Spleen (tissue), 11 donors: ENCODE measurements around the gene TNNT1. TPM values are rescaled to one million over a fixed set of nuclear protein-coding genes. Genes with fewer than 3 reads are reported as not detected.

ENCODE experiments used
- DNase-seq: peaks from one replicate; pipeline ENCODE4 v3.0.0-alpha.2; 2020
- H3K27ac ChIP-seq, 8 donors: fragments of 200-600 bp; sonication (generic) in 7 of 8; 1 replicate in 4 of 8; 2 replicates in 4 of 8; pipeline versions ENCODE4 v1.5.0 to v1.8.0; 2016 to 2021; ENCODE audit warnings: inconsistent platforms in 4 of 8, mild to moderate bottlenecking in 4 of 8, moderate library complexity in 1 of 8
- H3K27me3 ChIP-seq, 7 donors: fragments of 200-600 bp; sonication (generic) in 6 of 7; replicated peaks in 1 of 7; 1 replicate in 4 of 7; 2 replicates in 3 of 7; pipeline versions ENCODE4 v1.5.0 to v1.8.0; 2016 to 2021; ENCODE audit warnings: inconsistent platforms in 3 of 7, mild to moderate bottlenecking in 1 of 7
- H3K36me3 ChIP-seq, 6 donors: fragments of 200-600 bp; sonication (generic) in 5 of 6; 1 replicate in 4 of 6; 2 replicates in 2 of 6; pipeline versions ENCODE4 v1.5.0 to v1.8.0; 2016 to 2021; ENCODE audit warnings: inconsistent platforms in 2 of 6
- H3K4me1 ChIP-seq, 6 donors: fragments of 200-600 bp; sonication (generic) in 5 of 6; 1 replicate in 3 of 6; 2 replicates in 3 of 6; pipeline versions ENCODE4 v1.5.0 to v1.8.0; 2016 to 2021; ENCODE audit warnings: inconsistent platforms in 3 of 6
- H3K4me3 ChIP-seq, 8 donors: fragments of 200-600 bp; sonication (generic) in 7 of 8; 1 replicate in 4 of 8; 2 replicates in 4 of 8; pipeline versions ENCODE4 v1.5.0 to v1.8.0; 2016 to 2021; ENCODE audit warnings: inconsistent platforms in 4 of 8, mild to moderate bottlenecking in 4 of 8, moderate library complexity in 2 of 8
- H3K9me3 ChIP-seq, 8 donors: fragments of 200-600 bp; sonication (generic) in 7 of 8; 1 replicate in 4 of 8; 2 replicates in 4 of 8; pipeline versions ENCODE4 v1.5.0 to v1.8.0; 2016 to 2021; ENCODE audit warnings: inconsistent platforms in 4 of 8
- CTCF ChIP-seq, 11 experiments: fragments of 200-600 bp in 7 of 11; fragments of 450-650 bp in 4 of 11; sonication (generic) in 4 of 11; IDR thresholded peaks in 8 of 11; conservative IDR thresholded peaks in 3 of 11; 1 replicate in 7 of 11; 2 replicates in 4 of 11; pipeline versions ENCODE4 v1.4.0 to v1.8.0; 2016 to 2021; ENCODE audit warnings: antibody characterized with exemption in 11 of 11, inconsistent platforms in 4 of 11, mild to moderate bottlenecking in 1 of 11
- POLR2A ChIP-seq, 3 donors: fragments of 450-650 bp; IDR thresholded peaks; one replicate each; pipeline ENCODE4 v1.5.1; 2017; ENCODE audit warnings: antibody characterized with exemption in 3 of 3, mild to moderate bottlenecking in 1 of 3
- POLR2AphosphoS5 ChIP-seq, 3 donors: sonication (generic); formaldehyde crosslinking; IDR thresholded peaks; one replicate each; pipeline ENCODE4 v1.5.1; 2017; ENCODE audit warnings: antibody characterized with exemption in 3 of 3
- WGBS, 5 donors: extraction: QIAGEN DNeasy Blood & Tissue Kit in 3 of 5; methylation state at CpG; one replicate each; pipeline versions ENCODE4 v1.1.5 to v1.1.7; 2013 to 2018; 5-methylcytosine and 5-hydroxymethylcytosine counted together
- intact Hi-C: fragments of 100-400 bp; cut with DNase I; formaldehyde crosslinking; loops from one replicate; pipeline ENCODE4 v1.15.0; 2023; ENCODE audit warnings: low total_unique reads
- polyA plus RNA-seq, 3 donors: library from polyadenylated mRNA; stranded (reverse); fragments of 200-250 nt; gene quantifications; one replicate each; pipeline ENCODE4 v1.2.1, GENCODE V29; 2013
- total RNA-seq, 7 donors: library from RNA; depleted of rRNA in 3 of 7; stranded (reverse); fragments of >200 nt in 3 of 7; fragmentation: NEBNext Ultra II Directional in 4 of 7; extraction: Animal tissue kit (Norgen Biotek cat#: 25700) in 4 of 7; gene quantifications; one replicate each; pipeline versions ENCODE4 v1.1.0 to v1.2.1, GENCODE V29; 2016 to 2021
- donor health status: healthy with polysubstance abuse.
- donor health status: DM: no; HTN: no; CAD: no; lungs with moderate emphysema.
- donor health status: DM: no; HTN: no; CAD: no.
- donor health status: Bipolar disorder and iron deficiency.
- donor health status: healthy.
- donor health status: DM: no; HTN: no; CAD: no.
- donor health status: DM: yes; HTN: yes; CAD: no.

TNNT1 gene
- total and polyA plus RNA-seq, 10 donors, result 0.26 to 6.2 (median 1.5) TPM; not detected in 3

- WGBS, 5 donors, result 77 to 90% (median 83%) methylated on average over 5 of the region's 5 CpGs
- peaks cover 0 to 4% (median 0%) of the 10 kb centered on the region in 8 donors for H3K9me3 ChIP-seq
- H3K4me1 ChIP-seq, result peaks cover 10 to 35% (median 24%) of the 10 kb centered on the region in 6 donors
- TF ChIP-seq POLR2AphosphoS5 (IDR thresholded peaks at IDR 0.05) (no peak), POLR2A (IDR thresholded peaks at IDR 0.05) (no peak), CTCF (IDR thresholded peaks at IDR 0.05 in 8 of 11, conservative IDR thresholded peaks at IDR 0.05 in 3 of 11) (no peak)
- H3K4me3 ChIP-seq, result no peak overlapping the region
- peaks cover 16 to 100% (median 84%) of the 10 kb centered on the region in 7 donors for H3K27me3 ChIP-seq
- no peak overlapping the region for H3K27ac ChIP-seq
- DNase-seq, result no peak
- H3K36me3 ChIP-seq, result no peaks in the 10 kb centered on the region
- intact Hi-C loops, result no loop called here
Measured at GRCh38 chr19:55171440-55171839, 22.4 kb upstream of the TNNT1 start.

- Histone ChIP-seq H3K36me3 (no peaks in the 10 kb centered on the region), H3K4me3 (no peak overlapping the region)
Measured at GRCh38 chr19:55169136-55169535, 20.1 kb upstream of the TNNT1 start.

GRCh38 chr19:55166530-55167268, 17.7 kb upstream of the TNNT1 start, which contains the start of gene DNAAF3:
DNAAF3 (minus strand) TSS chr19:55166613; CDS start chr19:55166413, 200 bp downstream.
- DNase-seq, result peak; percentile 91
- Histone ChIP-seq H3K27me3 (peaks cover 7 to 100% (median 77%) of the 10 kb centered on the region in 7 donors), H3K36me3 (no peaks in the 10 kb centered on the region), H3K4me1 (peaks cover 0 to 21% (median 17%) of the 10 kb centered on the region in 6 donors), H3K9me3 (no peaks in the 10 kb centered on the region), H3K27ac (peak within 1 kb of the TSS in 2 of 8 donors; percentile 22 to 32), H3K4me3 (peak within 1 kb of the TSS in 7 of 8 donors; percentile 23 to 68 (median 40))
- TF ChIP-seq POLR2A (IDR thresholded peaks at IDR 0.05) (no peak), POLR2AphosphoS5 (IDR thresholded peaks at IDR 0.05) (peak in 2 of 3 donors; percentile 8 to 66)
- intact Hi-C loops, result no loop called here
- WGBS, 5 donors, result 1 to 3% (median 2%) methylated on average over 33 of the region's 33 CpGs

More at GRCh38 chr19:55169136-55169535, 20.1 kb upstream of the TNNT1 start:
- DNase-seq, result no peak
- no peak overlapping the region for H3K27ac ChIP-seq
- H3K9me3 ChIP-seq, result no peaks in the 10 kb centered on the region
- TF ChIP-seq POLR2A (IDR thresholded peaks at IDR 0.05) (no peak), CTCF (IDR thresholded peaks at IDR 0.05 in 8 of 11, conservative IDR thresholded peaks at IDR 0.05 in 3 of 11) (no peak), POLR2AphosphoS5 (IDR thresholded peaks at IDR 0.05) (no peak)
- 61 to 76% (median 63%) methylated on average over 4 of the region's 4 CpGs for WGBS, 5 donors
- intact Hi-C loops, result no loop called here
- peaks cover 7 to 100% (median 80%) of the 10 kb centered on the region in 7 donors for H3K27me3 ChIP-seq
- H3K4me1 ChIP-seq, result peaks cover 7 to 35% (median 28%) of the 10 kb centered on the region in 6 donors

- peak overlapping the region in 7 of 8 donors; percentile 23 to 68 (median 40) for H3K4me3 ChIP-seq
- no peaks in the 10 kb centered on the region for H3K9me3 ChIP-seq
- H3K27me3 ChIP-seq, result peaks cover 7 to 100% (median 84%) of the 10 kb centered on the region in 7 donors
- H3K4me1 ChIP-seq, result peaks cover 0 to 23% (median 17%) of the 10 kb centered on the region in 6 donors
- DNase-seq, result peak; percentile 79
- intact Hi-C loops, result no loop called here
- TF ChIP-seq POLR2A (IDR thresholded peaks at IDR 0.05) (no peak), CTCF (IDR thresholded peaks at IDR 0.05 in 8 of 11, conservative IDR thresholded peaks at IDR 0.05 in 3 of 11) (peak in 5 of 11 experiments; percentile 15 to 38 (median 17))
- peak overlapping the region in 2 of 8 donors; percentile 22 to 32 for H3K27ac ChIP-seq
- WGBS, 5 donors, result 1 to 8% (median 2%) methylated on average over 12 to 34 of the region's 34 CpGs
- H3K36me3 ChIP-seq, result no peaks in the 10 kb centered on the region
Measured at GRCh38 chr19:55165952-55166529, 17.0 kb upstream of the TNNT1 start.
